ENCODE measurements around the gene RPP14.

- TF ChIP-seq CTCF (IDR thresholded peaks at IDR 0.05; ENCODE audit: low read length) (no peak), EZH2 (optimal IDR thresholded peaks at IDR 0.05; ENCODE audit: low read depth, low read length) (no peak), EZH2phosphoT487 (IDR thresholded peaks at IDR 0.05; ENCODE audit: low read length) (no peak)
Observed at GRCh38 chr3:58355179-58355578, 49.1 kb downstream of the RPP14 start.
